OCI-LY1 (cell line): ENCODE measurements around the gene KCNMA1.

Experiments
- CTCF ChIP-seq: fragments of 200-600 bp; sonication (generic), shearing (Covaris generic); IDR thresholded peaks from 2 replicates; pipeline ENCODE4 v1.5.1; 2017; ENCODE audit warnings: mild to moderate bottlenecking, antibody characterized with exemption, low read length, moderate library complexity, mixed read lengths
- EZH2 ChIP-seq: fragments of 200-600 bp; sonication (generic), shearing (Covaris generic); IDR thresholded peaks from 2 replicates; pipeline ENCODE4 v1.8.0; 2017; ENCODE audit warnings: borderline replicate concordance, mixed run types, mild to moderate bottlenecking, antibody characterized with exemption, low read length, moderate library complexity, mixed read lengths

GRCh38 chr10:77622889-77623291 is 14.7 kb downstream of the KCNMA1 start:
- no peak for TF ChIP-seq EZH2
- no peak for TF ChIP-seq CTCF
